Epithelial cell of proximal tubule (primary cell): ENCODE results near the gene DPEP3. TPM values are rescaled to one million over a fixed set of nuclear protein-coding genes. Genes with fewer than 3 reads are reported as not detected.
A peak's percentile ranks its signal among the peaks of the same experiment; 100 is the strongest.

ENCODE experiments used
- DNase-seq: peaks from one replicate; pipeline ENCODE4 v3.0.0-alpha.2; 2011; ENCODE audit warnings: low read depth
- H3K4me3 ChIP-seq: 2 replicates; pipeline ENCODE4 v1.5.1; 2011; ENCODE audit warnings: low read depth, mild to moderate bottlenecking, low read length
- total RNA-seq: library from RNA; depleted of rRNA; stranded (reverse); fragments of >200 nt; gene quantifications from 2 replicates; pipeline ENCODE4 v1.2.3, GENCODE V29; 2015
- TF ChIP-seq, protein P1 (sequence below): conservative IDR thresholded peaks from 2 replicates; pipeline ENCODE4 v1.5.1; 2012; ENCODE audit warnings: low read depth, mild to moderate bottlenecking, low read length

The DPEP3 gene
- total RNA-seq, 1 donor from 2014 or later: not detected

DNA sequence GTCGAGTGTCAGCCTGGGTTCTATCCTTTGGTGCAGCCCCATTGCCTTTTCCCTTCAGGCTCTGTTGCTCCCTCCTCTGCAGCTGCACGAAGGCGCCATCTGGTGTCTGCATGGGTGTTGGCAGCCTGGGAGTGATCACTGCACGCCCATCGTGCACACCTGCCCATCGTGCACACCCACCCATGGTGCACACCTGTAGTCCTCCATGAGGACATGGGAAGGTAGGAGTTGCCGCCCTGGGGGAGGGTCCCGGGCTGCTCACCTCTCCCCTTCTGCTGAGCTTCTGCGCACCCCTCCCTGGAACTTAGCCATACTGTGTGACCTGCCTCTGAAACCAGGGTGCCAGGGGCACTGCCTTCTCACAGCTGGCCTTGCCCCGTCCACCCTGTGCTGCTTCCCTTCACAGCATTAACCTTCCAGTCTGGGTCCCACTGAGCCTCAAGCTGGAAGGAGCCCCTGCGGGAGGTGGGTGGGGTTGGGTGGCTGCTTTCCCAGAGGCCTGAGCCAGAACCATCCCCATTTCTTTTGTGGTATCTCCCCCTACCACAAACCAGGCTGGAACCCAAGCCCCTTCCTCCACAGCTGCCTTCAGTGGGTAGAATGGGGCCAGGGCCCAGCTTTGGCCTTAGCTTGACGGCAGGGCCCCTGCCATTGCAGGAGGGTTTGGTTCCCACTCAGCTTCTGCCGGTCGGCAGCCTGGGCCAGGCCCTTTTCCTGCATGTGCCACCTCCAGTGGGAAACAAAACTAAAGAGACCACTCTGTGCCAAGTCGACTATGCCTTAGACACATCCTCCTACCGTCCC lies 51.5 kb downstream of the DPEP3 start:
- H3K4me3 ChIP-seq: no peak overlapping the region
- DNase-seq: no peak
- TF ChIP-seq, protein P1, sequence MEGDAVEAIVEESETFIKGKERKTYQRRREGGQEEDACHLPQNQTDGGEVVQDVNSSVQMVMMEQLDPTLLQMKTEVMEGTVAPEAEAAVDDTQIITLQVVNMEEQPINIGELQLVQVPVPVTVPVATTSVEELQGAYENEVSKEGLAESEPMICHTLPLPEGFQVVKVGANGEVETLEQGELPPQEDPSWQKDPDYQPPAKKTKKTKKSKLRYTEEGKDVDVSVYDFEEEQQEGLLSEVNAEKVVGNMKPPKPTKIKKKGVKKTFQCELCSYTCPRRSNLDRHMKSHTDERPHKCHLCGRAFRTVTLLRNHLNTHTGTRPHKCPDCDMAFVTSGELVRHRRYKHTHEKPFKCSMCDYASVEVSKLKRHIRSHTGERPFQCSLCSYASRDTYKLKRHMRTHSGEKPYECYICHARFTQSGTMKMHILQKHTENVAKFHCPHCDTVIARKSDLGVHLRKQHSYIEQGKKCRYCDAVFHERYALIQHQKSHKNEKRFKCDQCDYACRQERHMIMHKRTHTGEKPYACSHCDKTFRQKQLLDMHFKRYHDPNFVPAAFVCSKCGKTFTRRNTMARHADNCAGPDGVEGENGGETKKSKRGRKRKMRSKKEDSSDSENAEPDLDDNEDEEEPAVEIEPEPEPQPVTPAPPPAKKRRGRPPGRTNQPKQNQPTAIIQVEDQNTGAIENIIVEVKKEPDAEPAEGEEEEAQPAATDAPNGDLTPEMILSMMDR: peak; percentile 94

GRCh38 chr16:67928147-67928546 lies 52.2 kb downstream of the DPEP3 start:
- H3K4me3 ChIP-seq: no peak overlapping the region
- DNase-seq: no peak
- TF ChIP-seq, protein P1: no peak

DNA sequence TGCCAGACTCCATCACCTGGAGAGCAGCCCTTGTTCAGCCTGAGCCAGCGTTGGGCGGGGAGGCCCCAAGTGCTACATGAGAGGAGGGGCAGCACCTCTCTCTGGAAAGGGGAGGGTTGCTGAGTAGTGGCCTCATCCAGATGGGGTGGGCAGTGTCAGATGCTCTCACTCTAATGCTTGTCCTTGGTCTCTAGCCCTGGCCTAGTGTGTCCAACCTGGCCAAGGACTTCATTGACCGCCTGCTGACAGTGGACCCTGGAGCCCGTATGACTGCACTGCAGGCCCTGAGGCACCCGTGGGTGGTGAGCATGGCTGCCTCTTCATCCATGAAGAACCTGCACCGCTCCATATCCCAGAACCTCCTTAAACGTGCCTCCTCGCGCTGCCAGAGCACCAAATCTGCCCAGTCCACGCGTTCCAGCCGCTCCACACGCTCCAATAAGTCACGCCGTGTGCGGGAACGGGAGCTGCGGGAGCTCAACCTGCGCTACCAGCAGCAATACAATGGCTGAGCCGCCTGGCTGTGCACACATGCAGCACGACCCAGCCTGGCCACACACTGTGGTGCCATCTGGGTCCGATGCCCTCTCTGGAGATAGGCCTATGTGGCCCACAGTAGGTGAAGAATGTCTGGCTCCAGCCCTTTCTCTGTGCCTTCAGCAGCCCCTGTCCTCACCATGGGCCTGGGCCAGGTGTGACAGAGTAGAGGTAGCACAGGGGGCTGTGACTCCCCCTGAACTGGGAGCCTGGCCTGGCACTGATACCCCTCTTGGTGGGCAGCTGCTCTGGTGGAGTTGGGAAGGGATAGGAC lies 53.0 kb downstream of the DPEP3 start:
- TF ChIP-seq, protein P1: no peak
- no peak overlapping the region for H3K4me3 ChIP-seq
- no peak for DNase-seq

- H3K4me3 ChIP-seq: no peak overlapping the region
- DNase-seq: no peak
- TF ChIP-seq, protein P1: peak; percentile 7
Observed at GRCh38 chr16:67926181-67926750, 54.0 kb downstream of the DPEP3 start.

Other genes starting within 250 kb of the DPEP3 start
- gene RANBP10, start 173.9 kb downstream of the DPEP3 start, total RNA-seq: 4.0 and 5.3 TPM in 2 replicates
- gene TSNAXIP1, start 173.6 kb downstream of the DPEP3 start, total RNA-seq: 0.07 and 0.52 TPM in 2 replicates
- 33.7 and 45.7 TPM in 2 replicates for gene THAP11, start 138.2 kb downstream of the DPEP3 start, total RNA-seq
- 219 and 549 TPM in 2 replicates for gene NUTF2, start 133.6 kb downstream of the DPEP3 start, total RNA-seq
- 36.3 and 40.4 TPM in 2 replicates for gene CENPT, start 132.8 kb downstream of the DPEP3 start, total RNA-seq
- 61.1 and 61.2 TPM in 2 replicates for gene EDC4, start 107.4 kb downstream of the DPEP3 start, total RNA-seq
- 0.46 TPM in 1 of 2 replicates, not detected in the other for gene NRN1L, start 95.6 kb downstream of the DPEP3 start, total RNA-seq
- 6.7 and 8.1 TPM in 2 replicates for gene PSKH1, start 87.2 kb downstream of the DPEP3 start, total RNA-seq
- 1.6 and 2.1 TPM in 2 replicates for gene CTRL, start 48.6 kb downstream of the DPEP3 start, total RNA-seq
- gene PSMB10, start 43.6 kb downstream of the DPEP3 start, total RNA-seq: 54.1 and 58.1 TPM in 2 replicates
- gene LCAT, start 36.4 kb downstream of the DPEP3 start, total RNA-seq: 7.5 TPM in 2 replicates
- 46.8 and 50.7 TPM in 2 replicates for gene SLC12A4, start 11.9 kb downstream of the DPEP3 start, total RNA-seq
- not detected in 2 replicates for gene DPEP2, start 19.0 kb upstream of the DPEP3 start, total RNA-seq
- gene DPEP2NB, start 35.4 kb upstream of the DPEP3 start, total RNA-seq: not detected in 2 replicates
- 5.3 and 11.8 TPM in 2 replicates for gene DDX28, start 42.7 kb upstream of the DPEP3 start, total RNA-seq
- gene DUS2, start 42.8 kb upstream of the DPEP3 start, total RNA-seq: 20.9 and 28.5 TPM in 2 replicates
- 15.8 and 24.7 TPM in 2 replicates for gene NFATC3, start 104.9 kb upstream of the DPEP3 start, total RNA-seq